Right ventricle myocardium inferior (tissue), 1 donor: ENCODE results near the gene ANO6. TPM values are rescaled to one million over a fixed set of nuclear protein-coding genes. Genes with fewer than 3 reads are reported as not detected.

Experiments used
- ATAC-seq: fragments of 200-7000 bp; cut with Tn5 transposase; one replicate; pipeline ENCODE4 v1.9.1; 2020; ENCODE audit warnings: mild to moderate bottlenecking, moderate library complexity
- DNase-seq: peaks from one replicate; pipeline ENCODE4 v3.0.0; 2021; ENCODE audit errors: missing footprints
- intact Hi-C: fragments of 100-400 bp; cut with DNase I; formaldehyde crosslinking; loops from one replicate; pipeline ENCODE4 v1.11.0; 2022
- total RNA-seq: library from RNA; stranded (reverse); fragmentation: NEBNext Ultra II Directional; extraction: Animal tissue kit (Norgen Biotek cat#: 25700); gene quantifications from one replicate; pipeline ENCODE4 v1.2.1, GENCODE V29; 2021
- donor health status: DM: no; HTN: yes; CAD: no; lungs with severe emphysema.

ANO6 gene
- total RNA-seq, 1 donor from 2014 or later: 49.0 TPM

GRCh38 chr12:45435945-45436710 is 220.2 kb downstream of the ANO6 start:
- DNase-seq (peak; percentile 66), ATAC-seq (peak; percentile 50)
- intact Hi-C loops: no loop called here

GRCh38 chr12:45439039-45439438 is 223.1 kb downstream of the ANO6 start:
- ATAC-seq (no peak), DNase-seq (no peak)
- intact Hi-C loops: no loop called here

GRCh38 chr12:45446013-45446412 is 230.1 kb downstream of the ANO6 start:
- intact Hi-C loops: no loop called here
- no peak for ATAC-seq
- no peak for DNase-seq

GRCh38 chr12:45458238-45458637 is 242.3 kb downstream of the ANO6 start:
- intact Hi-C loops: no loop called here
- ATAC-seq (no peak), DNase-seq (no peak)

GRCh38 chr12:45458854-45459807 is 243.2 kb downstream of the ANO6 start:
- intact Hi-C loops: no loop called here
- DNase-seq (no peak), ATAC-seq (peak; percentile 73)

GRCh38 chr12:45462506-45462905 is 246.6 kb downstream of the ANO6 start:
- DNase-seq: no peak
- intact Hi-C loops: no loop called here
- ATAC-seq: no peak

- intact Hi-C loops: no loop called here
Observed at GRCh38 chr12:45464699-45465098, 248.8 kb downstream of the ANO6 start.

GRCh38 chr12:45468751-45469615 is 253.1 kb downstream of the ANO6 start:
- intact Hi-C loops: no loop called here
- no peak for DNase-seq
- ATAC-seq: no peak

More at GRCh38 chr12:45464699-45465098, 248.8 kb downstream of the ANO6 start:
- no peak for DNase-seq
- ATAC-seq: no peak

- intact Hi-C loops: no loop called here
- no peak for ATAC-seq
- DNase-seq: no peak
Observed at GRCh38 chr12:45469902-45470301, 254.0 kb downstream of the ANO6 start.

- intact Hi-C loops: no loop called here
- ATAC-seq (no peak), DNase-seq (no peak)
Observed at GRCh38 chr12:45473636-45474035, 257.7 kb downstream of the ANO6 start.

- no peak for DNase-seq
- intact Hi-C loops: no loop called here
Observed at GRCh38 chr12:45475594-45475993, 259.7 kb downstream of the ANO6 start.

GRCh38 chr12:45477526-45477925 is 261.6 kb downstream of the ANO6 start:
- intact Hi-C loops: no loop called here
- ATAC-seq (no peak), DNase-seq (no peak)

More at GRCh38 chr12:45475594-45475993, 259.7 kb downstream of the ANO6 start:
- ATAC-seq: no peak

GRCh38 chr12:45478931-45479330 is 263.0 kb downstream of the ANO6 start:
- DNase-seq: no peak
- no peak for ATAC-seq
- intact Hi-C loops: no loop called here

- DNase-seq (no peak), ATAC-seq (no peak)
- intact Hi-C loops: no loop called here
Observed at GRCh38 chr12:45481746-45482145, 265.9 kb downstream of the ANO6 start.

- DNase-seq (no peak), ATAC-seq (peak; percentile 79)
- intact Hi-C loops: no loop called here
Observed at GRCh38 chr12:45483571-45483970, 267.7 kb downstream of the ANO6 start.
